WTC11 (cell line): ENCODE data around the gene FGD2. TPM values are rescaled to one million over a fixed set of nuclear protein-coding genes. Genes with fewer than 3 reads are reported as not detected.
A peak's percentile ranks its signal among the peaks of the same experiment; 100 is the strongest.

Source experiments
- ATAC-seq: fragments of 200-7000 bp; cut with Tn5 transposase; 2 replicates; pipeline ENCODE4 v1.10.0; 2021; ENCODE audit warnings: mild to moderate bottlenecking, moderate library complexity
- CTCF ChIA-PET: fragments of 300-600 bp; sonication (Branson Sonifier 250); formaldehyde crosslinking; loops from one replicate; lab custom pipeline; 2021; ENCODE audit warnings: antibody characterized with exemption; lab: Charles Lee
- POLR2A ChIA-PET: fragments of 350-600 bp; sonication (Branson Sonifier 250); formaldehyde crosslinking; loops from one replicate; lab custom pipeline; 2021; ENCODE audit warnings: antibody characterized with exemption; lab: Charles Lee
- DNase-seq: peaks from one replicate; pipeline ENCODE4 v3.0.0; 2021; ENCODE audit warnings: low spot score
- H3K27ac Mint-ChIP-seq: 2 replicates; pipeline ENCODE4 v1.8.0; 2021; ENCODE audit warnings: mixed read lengths
- H3K27me3 Mint-ChIP-seq: 2 replicates; pipeline ENCODE4 v1.8.0; 2021; ENCODE audit warnings: low read depth, mild to moderate bottlenecking, moderate library complexity, mixed read lengths
- H3K36me3 Mint-ChIP-seq: 2 replicates; pipeline ENCODE4 v1.8.0; 2021; ENCODE audit warnings: mixed read lengths
- H3K4me1 Mint-ChIP-seq: 2 replicates; pipeline ENCODE4 v1.8.0; 2022; ENCODE audit warnings: mixed read lengths
- H3K4me3 Mint-ChIP-seq: 2 replicates; pipeline ENCODE4 v1.8.0; 2021; ENCODE audit warnings: mild to moderate bottlenecking, moderate library complexity, mixed read lengths
- H3K9me3 Mint-ChIP-seq: 2 replicates; pipeline ENCODE4 v1.8.0; 2021; ENCODE audit warnings: mixed read lengths
- ATF3 ChIP-seq: sonication (generic); formaldehyde crosslinking; conservative IDR thresholded peaks from 2 replicates; pipeline ENCODE4 v1.8.1; 2022; ENCODE audit warnings: mild to moderate bottlenecking, missing genetic modification reagents
- GABPB1 ChIP-seq: sonication (generic); formaldehyde crosslinking; IDR thresholded peaks from 2 replicates; pipeline ENCODE4 v1.8.1; 2023; ENCODE audit warnings: mild to moderate bottlenecking, missing genetic modification reagents
- KAT7 ChIP-seq: sonication (generic); formaldehyde crosslinking; IDR thresholded peaks from 2 replicates; pipeline ENCODE4 v1.8.1; 2023; ENCODE audit warnings: missing genetic modification reagents, mild to moderate bottlenecking, borderline replicate concordance
- MXD4 ChIP-seq: fragments of 250-450 bp; sonication (Bioruptor Pico); IDR thresholded peaks from 2 replicates; pipeline ENCODE4 v1.8.0; 2021; ENCODE audit warnings: mild to moderate bottlenecking, moderate library complexity, borderline replicate concordance
- MYBL2 ChIP-seq: sonication (generic); formaldehyde crosslinking; IDR thresholded peaks from 2 replicates; pipeline ENCODE4 v1.8.1; 2023; ENCODE audit warnings: mild to moderate bottlenecking, moderate library complexity, missing genetic modification reagents
- NFATC4 ChIP-seq: fragments of 250-450 bp; sonication (Bioruptor Pico); IDR thresholded peaks from 2 replicates; pipeline ENCODE4 v1.9.0; 2021; ENCODE audit warnings: mild to moderate bottlenecking
- NFYB ChIP-seq: sonication (generic); formaldehyde crosslinking; conservative IDR thresholded peaks from 2 replicates; pipeline ENCODE4 v1.8.0; 2022; ENCODE audit warnings: low read depth, missing genetic modification reagents
- NR3C1 ChIP-seq: sonication (generic); formaldehyde crosslinking; conservative IDR thresholded peaks from 2 replicates; pipeline ENCODE4 v1.8.1; 2023; ENCODE audit warnings: low read depth, mild to moderate bottlenecking, missing genetic modification reagents
- PREB ChIP-seq: sonication (generic); formaldehyde crosslinking; IDR thresholded peaks from 2 replicates; pipeline ENCODE4 v1.8.1; 2022; ENCODE audit warnings: mild to moderate bottlenecking, missing genetic modification reagents, moderate library complexity, borderline replicate concordance
- PRRX2 ChIP-seq: fragments of 250-450 bp; sonication (Bioruptor Pico); IDR thresholded peaks from 2 replicates; pipeline ENCODE4 v1.8.0; 2021; ENCODE audit warnings: mild to moderate bottlenecking
- TEAD1 ChIP-seq: sonication (generic); formaldehyde crosslinking; IDR thresholded peaks from 2 replicates; pipeline ENCODE4 v1.8.0; 2022; ENCODE audit warnings: mild to moderate bottlenecking, missing genetic modification reagents
- TP53 ChIP-seq: sonication (generic); formaldehyde crosslinking; IDR thresholded peaks from 2 replicates; pipeline ENCODE4 v1.8.1; 2023; ENCODE audit warnings: mild to moderate bottlenecking, missing genetic modification reagents
- ZNF263 ChIP-seq: sonication (generic); formaldehyde crosslinking; IDR thresholded peaks from 2 replicates; pipeline ENCODE4 v1.8.1; 2022; ENCODE audit warnings: low read depth, mild to moderate bottlenecking, moderate library complexity, missing genetic modification reagents
- ZNF317 ChIP-seq: sonication (generic); formaldehyde crosslinking; IDR thresholded peaks from 2 replicates; pipeline ENCODE4 v1.8.1; 2023; ENCODE audit warnings: low read depth, mild to moderate bottlenecking, moderate library complexity, missing genetic modification reagents, borderline replicate concordance
- ZNF423 ChIP-seq: fragments of 250-450 bp; sonication (Bioruptor Pico); IDR thresholded peaks from 2 replicates; pipeline ENCODE4 v2.1.2; 2022; ENCODE audit warnings: mild to moderate bottlenecking, moderate library complexity
- total RNA-seq: library from RNA; stranded (reverse); gene quantifications from 3 replicates; pipeline ENCODE4 v1.2.3, GENCODE V29; 2021
- TF ChIP-seq, protein P1 (sequence below): fragments of 250-450 bp; sonication (Bioruptor Pico); IDR thresholded peaks from 2 replicates; pipeline ENCODE4 v1.9.0; 2021; ENCODE audit warnings: moderate library complexity, mild to moderate bottlenecking, inconsistent platforms, borderline replicate concordance
- TF ChIP-seq, protein P2 (sequence below): sonication (generic); formaldehyde crosslinking; IDR thresholded peaks from 2 replicates; pipeline ENCODE4 v1.8.1; 2022; ENCODE audit warnings: low read depth, mild to moderate bottlenecking, moderate library complexity, missing genetic modification reagents, borderline replicate concordance
- TF ChIP-seq, protein P3 (sequence below): sonication (generic); formaldehyde crosslinking; IDR thresholded peaks from 2 replicates; pipeline ENCODE4 v1.8.1; 2023; ENCODE audit warnings: mild to moderate bottlenecking, missing genetic modification reagents
- TF ChIP-seq, protein P4 (sequence below): fragments of 200-600 bp; IDR thresholded peaks from 2 replicates; pipeline ENCODE4 v1.8.0; 2022; ENCODE audit warnings: antibody characterized with exemption

The FGD2 gene
- total RNA-seq, 1 experiment from 2014 or later: 0.31 TPM

DNA sequence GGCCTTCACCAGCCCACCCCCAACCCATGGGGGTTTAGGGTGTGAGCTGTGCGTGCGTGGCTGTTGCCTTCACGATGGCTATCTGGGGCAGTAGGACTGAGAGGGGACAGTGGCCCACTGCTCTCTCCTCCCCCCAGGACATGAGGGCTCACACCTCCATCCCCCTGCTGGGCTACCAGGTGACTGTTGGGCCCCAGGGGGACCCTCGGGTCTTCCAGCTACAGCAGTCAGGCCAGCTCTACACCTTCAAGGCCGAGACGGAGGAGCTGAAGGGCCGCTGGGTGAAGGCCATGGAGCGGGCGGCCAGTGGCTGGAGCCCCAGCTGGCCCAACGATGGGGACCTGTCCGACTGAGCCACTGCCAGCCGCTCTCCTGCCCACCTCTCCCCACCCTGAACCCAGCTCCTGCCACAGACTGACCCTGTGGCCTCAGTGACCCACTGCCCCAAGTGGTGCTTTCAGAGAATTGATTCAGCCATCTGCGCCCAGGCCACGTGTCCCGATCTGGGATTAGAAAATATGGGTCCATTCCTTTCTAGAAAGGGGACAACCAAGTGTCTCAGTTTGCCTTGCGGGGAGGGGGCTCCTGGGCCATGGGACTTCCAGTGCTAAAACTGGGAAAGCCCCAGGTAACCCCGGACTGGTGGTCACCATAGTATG, 22.5 kb downstream of the FGD2 start:
- Mint-ChIP-seq H3K9me3 (peaks cover 13% of the 10 kb centered on the region), H3K4me1 (no peaks in the 10 kb centered on the region), H3K27ac (no peak overlapping the region), H3K4me3 (no peak overlapping the region), H3K36me3 (peaks cover 8% of the 10 kb centered on the region), H3K27me3 (no peaks in the 10 kb centered on the region)
- ChIA-PET CTCF (interaction anchor here (0.7 to 15.6 kb wide), 16 partner anchors 8 to 298 kb away, joined by 3 to 537 read pairs (median 5); partner anchors contain the start of genes C6orf89 and PIM1), POLR2A (no interaction called here)
- ATAC-seq (no peak), DNase-seq (no peak)
- TF ChIP-seq MYBL2 (no peak), PRRX2 (CRISPR knock-in tag) (no peak), ZNF317 (CRISPR knock-in tag) (no peak), ZNF423 (no peak), ZNF263 (CRISPR knock-in tag) (no peak), NFATC4 (CRISPR knock-in tag) (no peak), TEAD1 (CRISPR knock-in tag) (no peak), NFYB (no peak), MXD4 (CRISPR knock-in tag) (no peak), PREB (CRISPR knock-in tag) (no peak), ATF3 (CRISPR knock-in tag) (no peak), TP53 (CRISPR knock-in tag) (no peak)
- TF ChIP-seq, protein P1, sequence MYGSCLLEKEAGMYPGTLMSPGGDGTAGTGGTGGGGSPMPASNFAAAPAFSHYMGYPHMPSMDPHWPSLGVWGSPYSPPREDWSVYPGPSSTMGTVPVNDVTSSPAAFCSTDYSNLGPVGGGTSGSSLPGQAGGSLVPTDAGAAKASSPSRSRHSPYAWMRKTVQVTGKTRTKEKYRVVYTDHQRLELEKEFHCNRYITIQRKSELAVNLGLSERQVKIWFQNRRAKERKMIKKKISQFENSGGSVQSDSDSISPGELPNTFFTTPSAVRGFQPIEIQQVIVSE (CRISPR knock-in tag): no peak
- TF ChIP-seq, protein P2, sequence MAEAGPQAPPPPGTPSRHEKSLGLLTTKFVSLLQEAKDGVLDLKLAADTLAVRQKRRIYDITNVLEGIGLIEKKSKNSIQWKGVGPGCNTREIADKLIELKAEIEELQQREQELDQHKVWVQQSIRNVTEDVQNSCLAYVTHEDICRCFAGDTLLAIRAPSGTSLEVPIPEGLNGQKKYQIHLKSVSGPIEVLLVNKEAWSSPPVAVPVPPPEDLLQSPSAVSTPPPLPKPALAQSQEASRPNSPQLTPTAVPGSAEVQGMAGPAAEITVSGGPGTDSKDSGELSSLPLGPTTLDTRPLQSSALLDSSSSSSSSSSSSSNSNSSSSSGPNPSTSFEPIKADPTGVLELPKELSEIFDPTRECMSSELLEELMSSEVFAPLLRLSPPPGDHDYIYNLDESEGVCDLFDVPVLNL (CRISPR knock-in tag): no peak
- TF ChIP-seq, protein P3, sequence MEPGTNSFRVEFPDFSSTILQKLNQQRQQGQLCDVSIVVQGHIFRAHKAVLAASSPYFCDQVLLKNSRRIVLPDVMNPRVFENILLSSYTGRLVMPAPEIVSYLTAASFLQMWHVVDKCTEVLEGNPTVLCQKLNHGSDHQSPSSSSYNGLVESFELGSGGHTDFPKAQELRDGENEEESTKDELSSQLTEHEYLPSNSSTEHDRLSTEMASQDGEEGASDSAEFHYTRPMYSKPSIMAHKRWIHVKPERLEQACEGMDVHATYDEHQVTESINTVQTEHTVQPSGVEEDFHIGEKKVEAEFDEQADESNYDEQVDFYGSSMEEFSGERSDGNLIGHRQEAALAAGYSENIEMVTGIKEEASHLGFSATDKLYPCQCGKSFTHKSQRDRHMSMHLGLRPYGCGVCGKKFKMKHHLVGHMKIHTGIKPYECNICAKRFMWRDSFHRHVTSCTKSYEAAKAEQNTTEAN (CRISPR knock-in tag): no peak

- CTCF ChIA-PET: interaction anchor here (0.7 to 15.6 kb wide), 25 partner anchors 9 to 296 kb away, joined by 3 to 537 read pairs (median 4); partner anchors contain the start of gene C6orf89
- peak; percentile 86 for ATAC-seq
- peak; percentile 73 for DNase-seq
Measured at GRCh38 chr6:37029249-37029971, 24.0 kb downstream of the FGD2 start.

More at GRCh38 chr6:37029249-37029971, 24.0 kb downstream of the FGD2 start:
- POLR2A ChIA-PET: interaction anchor here (0.6 to 1.7 kb wide), 2 partner anchors 170 to 181 kb away, joined by 3 to 5 read pairs; no protein-coding TSS in a partner anchor
- H3K9me3 Mint-ChIP-seq: peaks cover 13% of the 10 kb centered on the region
- H3K27me3 Mint-ChIP-seq: no peaks in the 10 kb centered on the region
- H3K4me3 Mint-ChIP-seq: no peak overlapping the region
- H3K4me1 Mint-ChIP-seq: no peaks in the 10 kb centered on the region
- no peak overlapping the region for H3K27ac Mint-ChIP-seq
- TF ChIP-seq, protein P4, sequence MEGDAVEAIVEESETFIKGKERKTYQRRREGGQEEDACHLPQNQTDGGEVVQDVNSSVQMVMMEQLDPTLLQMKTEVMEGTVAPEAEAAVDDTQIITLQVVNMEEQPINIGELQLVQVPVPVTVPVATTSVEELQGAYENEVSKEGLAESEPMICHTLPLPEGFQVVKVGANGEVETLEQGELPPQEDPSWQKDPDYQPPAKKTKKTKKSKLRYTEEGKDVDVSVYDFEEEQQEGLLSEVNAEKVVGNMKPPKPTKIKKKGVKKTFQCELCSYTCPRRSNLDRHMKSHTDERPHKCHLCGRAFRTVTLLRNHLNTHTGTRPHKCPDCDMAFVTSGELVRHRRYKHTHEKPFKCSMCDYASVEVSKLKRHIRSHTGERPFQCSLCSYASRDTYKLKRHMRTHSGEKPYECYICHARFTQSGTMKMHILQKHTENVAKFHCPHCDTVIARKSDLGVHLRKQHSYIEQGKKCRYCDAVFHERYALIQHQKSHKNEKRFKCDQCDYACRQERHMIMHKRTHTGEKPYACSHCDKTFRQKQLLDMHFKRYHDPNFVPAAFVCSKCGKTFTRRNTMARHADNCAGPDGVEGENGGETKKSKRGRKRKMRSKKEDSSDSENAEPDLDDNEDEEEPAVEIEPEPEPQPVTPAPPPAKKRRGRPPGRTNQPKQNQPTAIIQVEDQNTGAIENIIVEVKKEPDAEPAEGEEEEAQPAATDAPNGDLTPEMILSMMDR: peak; percentile 75
- TF ChIP-seq KAT7 (CRISPR knock-in tag) (no peak), GABPB1 (peak; percentile 32; the same call in 1 of the 2 replicates), ZNF423 (peak; percentile 88), NR3C1 (CRISPR knock-in tag) (no peak), ZNF263 (CRISPR knock-in tag) (peak; percentile 73; the same call in 1 of the 2 replicates)
- H3K36me3 Mint-ChIP-seq: peaks cover 8% of the 10 kb centered on the region
